Activated T-cell treated with anti-CD3 and anti-CD28 coated beads, Interleukin-2, amount 50 U/mL, for 72 hours (primary cell): Measurements from ENCODE around the gene CD200. TPM values are rescaled to one million over a fixed set of nuclear protein-coding genes. Genes with fewer than 3 reads are reported as not detected.
A peak's percentile ranks its signal among the peaks of the same experiment; 100 is the strongest.
"Not testable (repeated sequence)": the region's sequence is repeated elsewhere in the genome, so short reads cannot be mapped to it uniquely, and the experiment has no call there.

ENCODE experiments used
- ATAC-seq, 2 donors: fragments of 150-1000 bp; cut with Tn5 transposase; replicated peaks in 1 of 2; 2 replicates each; pipeline ENCODE4 v1.10.0; 2021; ENCODE audit warnings: moderate library complexity in 2 of 2, mild to moderate bottlenecking in 1 of 2
- DNase-seq, 2 donors: peaks; one replicate each; pipeline ENCODE4 v3.0.0; 2021 to 2022; ENCODE audit warnings: mixed read lengths in 1 of 2
- H3K27ac Mint-ChIP-seq: one replicate; pipeline ENCODE4 v1.8.0; 2022; ENCODE audit warnings: mild to moderate bottlenecking, moderate library complexity, mixed read lengths
- H3K27me3 Mint-ChIP-seq: one replicate; pipeline ENCODE4 v1.8.0; 2022; ENCODE audit warnings: low read depth, mixed read lengths
- H3K36me3 Mint-ChIP-seq, 2 donors: one replicate each; pipeline ENCODE4 v1.8.0; 2022; ENCODE audit warnings: mixed read lengths in 2 of 2, mild to moderate bottlenecking in 1 of 2; ENCODE audit not compliant: insufficient read depth in 2 of 2
- H3K4me1 Mint-ChIP-seq: one replicate; pipeline ENCODE4 v1.8.0; 2022; ENCODE audit warnings: low read depth, mixed read lengths
- H3K4me3 Mint-ChIP-seq, 2 donors: one replicate each; pipeline ENCODE4 v1.8.0; 2022; ENCODE audit warnings: mild to moderate bottlenecking in 2 of 2, mixed read lengths in 2 of 2, moderate library complexity in 2 of 2
- H3K9me3 Mint-ChIP-seq, 2 donors: one replicate each; pipeline ENCODE4 v1.8.0; 2022; ENCODE audit warnings: mixed read lengths in 2 of 2
- total RNA-seq, 2 donors: library from RNA; stranded (reverse); gene quantifications; one replicate each; pipeline ENCODE4 v1.2.3, GENCODE V29; 2022

Gene CD200
- total RNA-seq, 2 donors from 2014 or later = 23.5 to 27.4 TPM

GRCh38 chr3:112403103-112403502, 70.1 kb downstream of the CD200 start:
- no peaks in the 10 kb centered on the region for H3K9me3 Mint-ChIP-seq
- peaks cover 28% of the 10 kb centered on the region for H3K4me1 Mint-ChIP-seq
- H3K27ac Mint-ChIP-seq = no peak overlapping the region
- no peaks in the 10 kb centered on the region for H3K36me3 Mint-ChIP-seq
- ATAC-seq (no peak), DNase-seq (no peak)
- H3K27me3 Mint-ChIP-seq = no peaks in the 10 kb centered on the region
- H3K4me3 Mint-ChIP-seq = no peak overlapping the region

GRCh38 chr3:112404924-112405549, 72.1 kb downstream of the CD200 start:
- H3K36me3 Mint-ChIP-seq, ATAC-seq, H3K4me3 Mint-ChIP-seq, H3K27me3 Mint-ChIP-seq, DNase-seq, H3K9me3 Mint-ChIP-seq, H3K27ac Mint-ChIP-seq: not testable (repeated sequence)
- H3K4me1 Mint-ChIP-seq = peaks cover 37% of the 10 kb centered on the region

GRCh38 chr3:112405845-112406244, 72.9 kb downstream of the CD200 start:
- H3K9me3 Mint-ChIP-seq = no peaks in the 10 kb centered on the region
- H3K4me3 Mint-ChIP-seq = no peak overlapping the region
- no peak overlapping the region for H3K27ac Mint-ChIP-seq
- peaks cover 7% of the 10 kb centered on the region for H3K27me3 Mint-ChIP-seq
- H3K36me3 Mint-ChIP-seq = no peaks in the 10 kb centered on the region
- ATAC-seq (peak; percentile 90 to 93), DNase-seq (peak; percentile 29 to 58)
- H3K4me1 Mint-ChIP-seq = peaks cover 37% of the 10 kb centered on the region

GRCh38 chr3:112407214-112407887, 74.4 kb downstream of the CD200 start:
- H3K4me3 Mint-ChIP-seq = peak overlapping the region; percentile 22 to 38
- DNase-seq (peak in 1 of 2 donors; percentile 35), ATAC-seq (peak; percentile 35 to 46)
- H3K27ac Mint-ChIP-seq = peak overlapping the region; percentile 78
- H3K36me3 Mint-ChIP-seq = no peaks in the 10 kb centered on the region
- no peaks in the 10 kb centered on the region for H3K9me3 Mint-ChIP-seq
- H3K4me1 Mint-ChIP-seq = peaks cover 39% of the 10 kb centered on the region
- H3K27me3 Mint-ChIP-seq = peaks cover 7% of the 10 kb centered on the region

- H3K4me1 Mint-ChIP-seq = peaks cover 47% of the 10 kb centered on the region
- no peak overlapping the region for H3K27ac Mint-ChIP-seq
- DNase-seq (no peak), ATAC-seq (no peak)
- H3K4me3 Mint-ChIP-seq = peak overlapping the region; percentile 22 to 38
- H3K9me3 Mint-ChIP-seq = no peaks in the 10 kb centered on the region
- H3K36me3 Mint-ChIP-seq = no peaks in the 10 kb centered on the region
- H3K27me3 Mint-ChIP-seq = peaks cover 7% of the 10 kb centered on the region
These were observed 75.1 kb downstream of the CD200 start for GRCh38 chr3:112407888-112408702.

- Mint-ChIP-seq H3K4me1 (peaks cover 52% of the 10 kb centered on the region), H3K27ac (no peak overlapping the region), H3K27me3 (peaks cover 7% of the 10 kb centered on the region), H3K36me3 (no peaks in the 10 kb centered on the region), H3K9me3 (peaks cover 0 to 2% of the 10 kb centered on the region in 2 donors), H3K4me3 (no peak overlapping the region)
- no peak for ATAC-seq
- DNase-seq = no peak
These were observed 76.1 kb downstream of the CD200 start for GRCh38 chr3:112409041-112409440.

GRCh38 chr3:112411425-112411824, 78.5 kb downstream of the CD200 start:
- Mint-ChIP-seq H3K4me1 (peaks cover 39% of the 10 kb centered on the region), H3K9me3 (peaks cover 0 to 2% of the 10 kb centered on the region in 2 donors), H3K36me3 (no peaks in the 10 kb centered on the region), H3K27ac (no peak overlapping the region), H3K27me3 (peaks cover 7% of the 10 kb centered on the region), H3K4me3 (no peak overlapping the region)
- ATAC-seq = no peak
- DNase-seq = no peak

Other genes starting within 250 kb of the CD200 start
- gene C3orf52, start 246.8 kb upstream of the CD200 start, total RNA-seq = 1 to 10 TPM; 3.2 to 4.1 TPM
- 10 to 100 TPM; 17.8 to 26.5 TPM for gene GCSAM, start 199.9 kb upstream of the CD200 start, total RNA-seq
- gene SLC9C1, start 38.9 kb upstream of the CD200 start, total RNA-seq = not detected
- gene BTLA, start 166.3 kb downstream of the CD200 start, total RNA-seq = 10 to 100 TPM; 17.5 to 21.3 TPM
- gene ATG3, start 228.8 kb downstream of the CD200 start, total RNA-seq = 10 to 100 TPM; 52.0 to 52.2 TPM
- 10 to 100 TPM; 24.8 TPM for gene SLC35A5, start 228.9 kb downstream of the CD200 start, total RNA-seq